Measurements from ENCODE around the gene GNG4. TPM values are rescaled to one million over a fixed set of nuclear protein-coding genes. Genes with fewer than 3 reads are reported as not detected.

Gene GNG4
- total RNA-seq, 1 donor, result under 0.01 TPM

- DNase-seq (ENCODE audit: insufficient read length, low spot score, missing footprints), result no peak
- no peaks in the 10 kb centered on the region for H3K9me3 ChIP-seq (ENCODE audit: low read depth, low read length)
- H4K20me1 ChIP-seq (ENCODE audit: insufficient read depth, low read length), result no peaks in the 10 kb centered on the region
- TF ChIP-seq CTCF (IDR thresholded peaks at IDR 0.05; ENCODE audit: extremely low read depth, low read depth, low read length), result no peak
- H3K36me3 ChIP-seq (ENCODE audit: insufficient read depth, low read length), result peaks cover 7% of the 10 kb centered on the region
- no peaks in the 10 kb centered on the region for H3K79me2 ChIP-seq (ENCODE audit: insufficient read depth, low read length)
- H2AFZ ChIP-seq (ENCODE audit: low read length), result no peak overlapping the region
- no peaks in the 10 kb centered on the region for H3K4me1 ChIP-seq (ENCODE audit: insufficient read depth, low read length)
- H3K27ac ChIP-seq (ENCODE audit: low read depth, low read length), result no peak overlapping the region
- no peaks in the 10 kb centered on the region for H3K27me3 ChIP-seq (ENCODE audit: insufficient read depth, low read length)
- no peak overlapping the region for H3K4me3 ChIP-seq (ENCODE audit: insufficient read depth, low read length)
- H3K4me2 ChIP-seq (ENCODE audit: insufficient read depth, low read length), result no peak overlapping the region
These were observed 34.1 kb upstream of the GNG4 start for GRCh38 chr1:235683653-235684052.

- no peak for DNase-seq (ENCODE audit: insufficient read length, low spot score, missing footprints)
- Histone ChIP-seq H3K27me3 (ENCODE audit: insufficient read depth, low read length) (no peaks in the 10 kb centered on the region), H3K36me3 (ENCODE audit: insufficient read depth, low read length) (peaks cover 7% of the 10 kb centered on the region), H4K20me1 (ENCODE audit: insufficient read depth, low read length) (no peaks in the 10 kb centered on the region), H3K4me1 (ENCODE audit: insufficient read depth, low read length) (no peaks in the 10 kb centered on the region), H3K79me2 (ENCODE audit: insufficient read depth, low read length) (no peaks in the 10 kb centered on the region), H3K4me3 (ENCODE audit: insufficient read depth, low read length) (no peak overlapping the region), H3K27ac (ENCODE audit: low read depth, low read length) (no peak overlapping the region), H2AFZ (ENCODE audit: low read length) (no peak overlapping the region), H3K4me2 (ENCODE audit: insufficient read depth, low read length) (no peak overlapping the region), H3K9me3 (ENCODE audit: low read depth, low read length) (no peaks in the 10 kb centered on the region)
- no peak for TF ChIP-seq CTCF (IDR thresholded peaks at IDR 0.05; ENCODE audit: extremely low read depth, low read depth, low read length)
These were observed 32.6 kb upstream of the GNG4 start for GRCh38 chr1:235682216-235682615.

- H3K4me3 ChIP-seq (ENCODE audit: insufficient read depth, low read length), result no peak overlapping the region
- peaks cover 8% of the 10 kb centered on the region for H3K9me3 ChIP-seq (ENCODE audit: low read depth, low read length)
These were observed 30.1 kb upstream of the GNG4 start for GRCh38 chr1:235679644-235680043.

GRCh38 chr1:235679005-235679404, 29.4 kb upstream of the GNG4 start:
- Histone ChIP-seq H4K20me1 (ENCODE audit: insufficient read depth, low read length) (no peaks in the 10 kb centered on the region), H3K4me3 (ENCODE audit: insufficient read depth, low read length) (no peak overlapping the region), H3K79me2 (ENCODE audit: insufficient read depth, low read length) (no peaks in the 10 kb centered on the region), H3K27me3 (ENCODE audit: insufficient read depth, low read length) (no peaks in the 10 kb centered on the region), H3K4me2 (ENCODE audit: insufficient read depth, low read length) (no peak overlapping the region), H3K4me1 (ENCODE audit: insufficient read depth, low read length) (no peaks in the 10 kb centered on the region), H3K27ac (ENCODE audit: low read depth, low read length) (no peak overlapping the region), H3K36me3 (ENCODE audit: insufficient read depth, low read length) (peaks cover 18% of the 10 kb centered on the region), H2AFZ (ENCODE audit: low read length) (no peak overlapping the region), H3K9me3 (ENCODE audit: low read depth, low read length) (peaks cover 8% of the 10 kb centered on the region)
- TF ChIP-seq CTCF (IDR thresholded peaks at IDR 0.05; ENCODE audit: extremely low read depth, low read depth, low read length), result no peak
- no peak for DNase-seq (ENCODE audit: insufficient read length, low spot score, missing footprints)

More at GRCh38 chr1:235679644-235680043, 30.1 kb upstream of the GNG4 start:
- no peaks in the 10 kb centered on the region for H3K4me1 ChIP-seq (ENCODE audit: insufficient read depth, low read length)
- no peak for TF ChIP-seq CTCF (IDR thresholded peaks at IDR 0.05; ENCODE audit: extremely low read depth, low read depth, low read length)
- no peaks in the 10 kb centered on the region for H3K27me3 ChIP-seq (ENCODE audit: insufficient read depth, low read length)
- H3K4me2 ChIP-seq (ENCODE audit: insufficient read depth, low read length), result no peak overlapping the region
- H4K20me1 ChIP-seq (ENCODE audit: insufficient read depth, low read length), result no peaks in the 10 kb centered on the region
- peaks cover 18% of the 10 kb centered on the region for H3K36me3 ChIP-seq (ENCODE audit: insufficient read depth, low read length)
- no peak overlapping the region for H2AFZ ChIP-seq (ENCODE audit: low read length)
- DNase-seq (ENCODE audit: insufficient read length, low spot score, missing footprints), result no peak
- no peaks in the 10 kb centered on the region for H3K79me2 ChIP-seq (ENCODE audit: insufficient read depth, low read length)
- no peak overlapping the region for H3K27ac ChIP-seq (ENCODE audit: low read depth, low read length)

Measured in osteoblast (primary cell).